Activated naive CD8-positive, alpha-beta T cell treated with anti-CD3 and anti-CD28 coated beads, Interleukin-2, amount 10 ng/mL, durations not matched to agents 7 days and 5 days (primary cell): ENCODE measurements around the gene SIX5. TPM values are rescaled to one million over a fixed set of nuclear protein-coding genes. Genes with fewer than 3 reads are reported as not detected.
"Not testable (repeated sequence)": the region's sequence is repeated elsewhere in the genome, so short reads cannot be mapped to it uniquely, and the experiment has no call there.

Experiments
- ATAC-seq: fragments of 150-1000 bp; cut with Tn5 transposase; one replicate; pipeline ENCODE4 v1.10.0; 2021; ENCODE audit warnings: low read depth, moderate library complexity
- POLR2A ChIA-PET: fragments of 350-600 bp; sonication (Branson Sonifier 250); formaldehyde crosslinking; loops from one replicate; lab custom pipeline; 2021; ENCODE audit warnings: antibody characterized with exemption; lab: Charles Lee
- DNase-seq: peaks from one replicate; pipeline ENCODE4 v3.0.0; 2021
- H3K27ac Mint-ChIP-seq: one replicate; pipeline ENCODE4 v1.8.0; 2022; ENCODE audit warnings: mild to moderate bottlenecking, mixed read lengths
- H3K27me3 Mint-ChIP-seq: one replicate; pipeline ENCODE4 v1.8.0; 2022; ENCODE audit warnings: mild to moderate bottlenecking, moderate library complexity, mixed read lengths
- H3K36me3 Mint-ChIP-seq: one replicate; pipeline ENCODE4 v1.8.0; 2021; ENCODE audit warnings: mild to moderate bottlenecking, mixed read lengths
- H3K4me1 Mint-ChIP-seq: one replicate; pipeline ENCODE4 v1.8.0; 2021; ENCODE audit warnings: mixed read lengths
- H3K4me3 Mint-ChIP-seq: one replicate; pipeline ENCODE4 v1.8.0; 2022; ENCODE audit warnings: mild to moderate bottlenecking, moderate library complexity, mixed read lengths
- H3K9me3 Mint-ChIP-seq: one replicate; pipeline ENCODE4 v1.8.0; 2021; ENCODE audit warnings: mixed read lengths
- total RNA-seq, 2 experiments: library from RNA; stranded (reverse); gene quantifications; one replicate each; pipeline ENCODE4 v1.2.3, GENCODE V29; 2021

SIX5 gene
- total RNA-seq, 2 experiments from 2014 or later = 1.8 to 2.5 TPM

DNA sequence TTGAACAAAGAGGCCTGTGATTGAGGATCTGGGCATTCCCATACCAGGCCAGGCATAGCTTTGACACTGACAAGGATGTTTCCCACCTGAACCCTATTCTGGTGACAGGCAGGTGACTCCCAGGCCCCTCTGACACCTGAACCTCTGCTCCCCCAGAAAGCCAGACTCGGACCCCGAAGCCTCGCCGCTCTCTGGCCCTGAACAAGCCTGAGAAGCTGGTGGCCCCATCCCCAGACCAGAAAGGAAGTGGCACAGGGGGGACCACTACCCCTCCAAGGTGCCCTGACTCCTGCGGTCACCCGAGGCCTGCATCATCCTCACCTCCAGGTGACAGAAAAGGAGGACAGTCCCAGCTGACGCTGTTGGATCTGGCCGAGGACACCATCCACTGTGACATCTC, 14.7 kb downstream of the SIX5 start:
- no peak overlapping the region for H3K4me3 Mint-ChIP-seq
- no peaks in the 10 kb centered on the region for H3K9me3 Mint-ChIP-seq
- H3K27ac Mint-ChIP-seq = no peak overlapping the region
- DNase-seq (no peak), ATAC-seq (no peak)
- H3K27me3 Mint-ChIP-seq = peaks cover 2% of the 10 kb centered on the region
- H3K36me3 Mint-ChIP-seq = no peaks in the 10 kb centered on the region
- H3K4me1 Mint-ChIP-seq = no peaks in the 10 kb centered on the region
- POLR2A ChIA-PET = no interaction called here

DNA sequence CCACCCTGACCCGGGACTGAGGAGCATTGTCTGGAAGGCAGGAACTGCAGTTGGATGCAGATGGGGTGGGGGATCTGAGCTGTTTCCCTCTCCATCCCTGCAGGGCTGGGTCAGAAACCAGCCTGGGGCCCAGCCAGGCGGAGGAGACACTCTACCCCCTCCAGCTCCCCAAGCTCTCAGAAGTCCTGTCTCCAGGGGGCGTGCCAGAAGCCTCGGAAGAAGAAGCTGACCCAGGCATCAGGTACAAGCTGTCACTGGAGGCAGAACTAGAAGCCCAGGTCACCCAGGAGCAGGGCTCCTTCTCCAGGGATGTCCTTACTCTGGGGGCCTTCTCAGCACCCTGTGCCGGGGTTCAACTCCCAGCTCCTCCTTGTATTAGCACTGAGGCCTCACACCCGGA, 15.5 kb downstream of the SIX5 start:
- Mint-ChIP-seq H3K27ac (no peak overlapping the region), H3K27me3 (peaks cover 2% of the 10 kb centered on the region)
- no peak for ATAC-seq

DNA sequence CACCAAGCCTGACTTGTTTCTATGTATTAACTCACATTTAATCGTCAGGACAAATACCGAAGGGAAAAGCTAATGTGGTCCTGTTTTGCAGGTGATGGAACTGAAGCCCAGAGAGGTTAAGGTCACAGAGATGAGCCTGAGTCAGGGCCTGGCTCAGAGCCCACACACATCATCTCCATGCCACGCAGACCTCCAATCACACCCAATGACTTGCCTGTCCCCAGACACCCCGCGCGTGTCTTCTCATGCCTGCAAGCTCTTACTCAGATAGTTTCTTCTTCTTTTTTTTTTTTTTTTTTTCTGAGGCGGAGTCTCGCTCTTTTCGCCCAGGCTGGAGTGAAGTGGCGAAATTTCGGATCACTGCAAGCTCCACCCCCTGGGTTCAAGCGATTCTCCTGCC, 16.4 kb downstream of the SIX5 start:
- ATAC-seq = no peak
- Mint-ChIP-seq H3K36me3 (no peaks in the 10 kb centered on the region), H3K27ac (no peak overlapping the region), H3K27me3 (peaks cover 4% of the 10 kb centered on the region), H3K4me1 (no peaks in the 10 kb centered on the region), H3K4me3 (no peak overlapping the region), H3K9me3 (no peaks in the 10 kb centered on the region)
- POLR2A ChIA-PET = interaction anchor here (0.6 kb wide), 1 partner anchor 367 kb away, joined by 3 read pairs; no protein-coding TSS in a partner anchor
- DNase-seq = no peak

More for the DNA sequence above, 15.5 kb downstream of the SIX5 start:
- no peaks in the 10 kb centered on the region for H3K9me3 Mint-ChIP-seq
- POLR2A ChIA-PET = no interaction called here
- H3K4me1 Mint-ChIP-seq = no peaks in the 10 kb centered on the region
- H3K4me3 Mint-ChIP-seq = no peak overlapping the region
- H3K36me3 Mint-ChIP-seq = no peaks in the 10 kb centered on the region
- no peak for DNase-seq

DNA sequence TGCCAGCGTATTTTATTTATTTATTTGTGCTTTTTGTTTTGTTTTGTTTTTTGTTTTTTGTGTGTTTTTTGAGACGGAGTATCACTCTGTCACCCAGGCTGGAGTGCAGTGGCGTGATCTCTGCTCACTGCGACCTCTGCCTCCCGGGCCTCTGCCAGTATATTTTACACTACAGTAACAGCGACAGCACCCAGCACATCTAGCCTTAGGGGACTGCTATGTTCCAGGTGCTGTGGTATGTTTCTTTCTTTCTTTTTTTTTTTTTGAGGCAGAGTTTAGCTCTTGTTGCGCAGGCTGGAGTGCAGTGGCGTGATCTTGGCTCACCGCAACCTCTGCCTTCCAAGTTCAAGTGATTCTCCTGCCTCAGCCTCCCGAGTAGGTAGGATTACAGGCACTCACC, 17.6 kb downstream of the SIX5 start:
- POLR2A ChIA-PET, ATAC-seq, H3K36me3 Mint-ChIP-seq, H3K4me1 Mint-ChIP-seq, H3K9me3 Mint-ChIP-seq, H3K4me3 Mint-ChIP-seq, DNase-seq, H3K27ac Mint-ChIP-seq: not testable (repeated sequence)
- peaks cover 11% of the 10 kb centered on the region for H3K27me3 Mint-ChIP-seq

DNA sequence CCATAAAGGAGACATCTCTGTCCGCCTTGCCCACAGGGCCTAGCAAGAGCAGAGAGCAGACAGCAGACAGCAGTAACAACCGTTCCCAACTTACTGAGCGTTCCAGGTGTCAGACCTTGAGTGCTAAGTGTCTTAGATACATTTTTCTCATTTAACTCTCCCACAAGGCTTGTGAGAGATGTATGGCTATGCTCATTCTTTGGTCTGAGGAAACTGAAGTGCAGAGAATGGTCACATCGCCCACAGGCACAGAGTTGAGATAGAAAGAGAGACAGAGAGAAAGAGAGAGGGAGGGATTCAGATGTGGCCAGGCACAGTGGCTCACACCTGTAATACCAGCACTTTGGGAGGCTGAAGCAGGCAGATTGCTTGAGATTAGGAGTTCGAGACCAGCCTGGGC, 21.5 kb downstream of the SIX5 start:
- Mint-ChIP-seq H3K9me3 (no peaks in the 10 kb centered on the region), H3K27me3 (peaks cover 25% of the 10 kb centered on the region), H3K36me3 (no peaks in the 10 kb centered on the region), H3K27ac (no peak overlapping the region), H3K4me1 (no peaks in the 10 kb centered on the region), H3K4me3 (no peak overlapping the region)
- DNase-seq = no peak
- POLR2A ChIA-PET = no interaction called here
- no peak for ATAC-seq

DNA sequence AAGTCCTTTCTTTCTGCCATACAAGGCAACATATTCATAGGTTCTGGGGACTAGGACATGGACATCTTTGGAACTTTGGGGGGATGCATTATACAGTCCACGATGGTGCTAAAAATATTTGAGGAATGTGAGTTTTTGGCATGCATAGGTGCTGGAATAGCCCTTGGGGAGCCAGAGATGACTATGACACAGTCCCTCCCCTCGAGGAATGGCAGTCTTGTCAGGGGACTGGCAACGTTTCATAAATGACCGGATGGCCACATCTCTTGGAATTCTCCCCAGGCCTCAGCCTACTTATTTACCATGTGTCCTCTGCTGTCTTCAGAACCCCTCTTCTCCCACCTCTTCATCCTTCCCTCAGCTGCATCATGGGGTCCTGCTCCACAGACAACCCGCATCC, 22.2 kb downstream of the SIX5 start:
- no peak for DNase-seq
- ATAC-seq = no peak
- no peaks in the 10 kb centered on the region for H3K4me1 Mint-ChIP-seq
- H3K4me3 Mint-ChIP-seq = no peak overlapping the region
- peaks cover 28% of the 10 kb centered on the region for H3K27me3 Mint-ChIP-seq
- POLR2A ChIA-PET = no interaction called here
- no peak overlapping the region for H3K27ac Mint-ChIP-seq
- H3K9me3 Mint-ChIP-seq = no peaks in the 10 kb centered on the region
- H3K36me3 Mint-ChIP-seq = no peaks in the 10 kb centered on the region

DNA sequence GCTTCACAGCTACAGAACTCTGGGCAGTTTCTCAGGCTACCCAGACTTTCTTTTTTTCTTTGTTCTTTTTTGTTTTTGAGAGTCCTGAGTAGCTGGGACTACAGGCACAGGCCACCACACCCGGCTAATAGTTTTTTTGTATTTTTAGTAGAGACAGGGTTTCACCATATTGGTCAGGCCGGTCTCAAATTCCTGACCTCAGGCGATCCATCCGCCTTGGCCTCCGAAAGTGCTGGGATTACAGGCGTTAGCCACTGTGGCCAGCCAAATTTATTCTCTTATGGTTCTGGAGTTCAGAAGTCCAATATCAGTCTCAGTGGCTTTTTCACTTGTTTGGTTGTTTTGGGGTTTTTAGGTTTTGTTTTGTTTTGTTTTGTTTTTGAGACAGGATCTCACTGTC, 23.4 kb downstream of the SIX5 start:
- POLR2A ChIA-PET = no interaction called here
- no peaks in the 10 kb centered on the region for H3K4me1 Mint-ChIP-seq
- peaks cover 26% of the 10 kb centered on the region for H3K27me3 Mint-ChIP-seq
- H3K27ac Mint-ChIP-seq = no peak overlapping the region
- no peak overlapping the region for H3K4me3 Mint-ChIP-seq
- DNase-seq (no peak), ATAC-seq (no peak)
- H3K36me3 Mint-ChIP-seq = no peaks in the 10 kb centered on the region
- H3K9me3 Mint-ChIP-seq = no peaks in the 10 kb centered on the region

DNA sequence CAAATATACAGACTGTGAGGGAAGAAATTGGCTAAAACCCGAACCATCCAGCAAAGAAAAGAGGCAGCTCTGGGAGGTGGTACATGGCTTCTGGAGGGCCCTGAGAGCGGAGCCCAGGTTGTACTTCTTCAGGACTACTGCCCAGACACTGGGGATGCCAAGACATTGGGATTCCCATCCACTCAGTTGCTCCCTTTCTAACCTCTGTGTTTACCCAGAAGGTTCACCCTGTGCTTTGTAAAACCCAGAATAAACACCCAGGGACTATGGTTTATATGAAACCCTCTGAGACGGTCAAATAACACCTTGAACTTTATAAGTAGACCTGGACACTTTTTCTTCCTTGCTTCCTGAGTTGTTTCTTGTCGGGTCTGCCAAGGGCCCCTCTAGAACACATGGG, 26.1 kb downstream of the SIX5 start:
- ATAC-seq (no peak), DNase-seq (no peak)
- Mint-ChIP-seq H3K9me3 (no peaks in the 10 kb centered on the region), H3K4me1 (no peaks in the 10 kb centered on the region), H3K4me3 (no peak overlapping the region), H3K27ac (no peak overlapping the region), H3K27me3 (peaks cover 26% of the 10 kb centered on the region), H3K36me3 (no peaks in the 10 kb centered on the region)
- POLR2A ChIA-PET = no interaction called here

DNA sequence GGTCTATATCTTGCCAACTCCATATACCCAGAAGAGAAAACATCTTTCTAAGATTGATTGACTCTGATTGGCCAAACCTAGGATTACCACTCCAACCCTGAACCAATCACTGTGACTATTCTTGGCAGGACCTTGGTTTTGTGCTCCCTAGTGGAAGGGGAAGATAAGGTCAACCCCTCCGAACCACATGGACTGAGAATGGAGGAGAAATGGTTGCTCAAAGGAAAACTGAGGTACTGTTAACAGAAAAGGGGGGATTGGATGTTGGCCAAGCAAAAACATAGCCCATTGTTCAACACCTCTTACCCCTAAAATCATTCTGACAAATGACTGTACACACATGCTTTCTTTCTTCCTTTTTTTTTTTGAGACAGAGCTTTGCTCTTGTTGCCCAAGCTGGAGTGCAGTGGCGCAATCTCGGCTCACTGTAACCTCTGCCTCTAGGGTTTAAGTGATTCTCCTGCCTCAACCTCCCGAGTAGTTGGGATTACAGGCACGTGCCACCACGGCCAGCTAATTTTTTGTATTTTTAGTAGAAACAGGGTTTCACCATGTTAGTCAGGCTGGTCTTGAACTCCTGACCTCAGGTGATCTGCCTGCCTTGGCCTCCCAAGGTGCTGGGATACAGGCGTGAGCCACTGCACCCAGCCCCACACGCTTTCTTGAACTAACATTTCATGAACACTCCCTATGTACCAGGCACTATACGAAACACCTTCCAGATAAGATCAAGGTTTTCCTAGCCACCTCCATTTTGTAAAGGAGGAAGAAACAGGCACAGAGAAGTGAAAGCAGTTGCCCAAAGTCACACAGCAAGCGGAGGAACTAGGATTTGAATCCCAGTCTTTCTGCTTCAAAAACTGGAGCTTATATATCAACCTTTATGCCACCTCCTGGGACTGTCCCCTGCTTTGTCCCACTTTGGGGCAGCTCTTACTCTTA, 29.3 kb downstream of the SIX5 start:
- H3K4me3 Mint-ChIP-seq = no peak overlapping the region
- no peaks in the 10 kb centered on the region for H3K4me1 Mint-ChIP-seq
- POLR2A ChIA-PET = no interaction called here
- H3K27me3 Mint-ChIP-seq = peaks cover 15% of the 10 kb centered on the region
- no peaks in the 10 kb centered on the region for H3K36me3 Mint-ChIP-seq
- ATAC-seq = no peak
- H3K27ac Mint-ChIP-seq = no peak overlapping the region
- DNase-seq = no peak
- no peaks in the 10 kb centered on the region for H3K9me3 Mint-ChIP-seq

DNA sequence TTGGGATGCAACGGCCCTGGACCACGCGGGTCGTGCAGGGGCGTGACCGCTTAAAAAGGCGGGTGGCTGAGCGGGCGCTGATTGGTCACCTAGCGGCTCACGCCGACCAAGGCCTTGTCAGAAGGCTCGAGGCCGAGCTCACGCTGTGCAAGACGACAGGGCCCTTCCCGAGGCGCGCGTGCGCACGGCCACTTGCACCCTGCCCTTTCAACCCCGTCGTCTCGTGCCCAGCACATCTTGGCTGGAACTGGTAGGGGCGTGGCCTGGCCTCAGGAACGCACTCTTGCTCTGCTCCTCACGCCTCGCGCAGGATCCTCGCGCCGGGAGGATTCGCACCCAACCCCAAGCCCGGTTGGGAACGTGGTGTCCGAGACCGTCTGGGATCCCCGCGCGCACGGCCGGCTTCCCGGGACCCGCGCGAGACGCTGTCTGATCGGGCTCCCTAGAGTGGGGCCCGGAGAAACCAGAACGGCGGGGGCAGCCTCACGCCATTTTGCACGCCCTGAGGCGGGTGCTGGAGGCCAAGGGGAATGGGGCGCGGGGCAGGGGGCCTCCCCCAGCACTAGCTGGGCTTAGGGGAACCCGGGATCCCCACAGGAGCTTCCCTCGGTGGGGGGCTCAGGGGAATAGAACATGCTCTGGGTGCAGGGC, 35.8 kb downstream of the SIX5 start, which contains the start of gene MEIOSIN:
Gene MEIOSIN, plus strand, starts transcription at position 280 of the 651 bp plus-strand sequence. CDS start 1,938 bp downstream, outside the sequence.
- H3K27ac Mint-ChIP-seq = no peak within 1 kb of the TSS
- H3K4me1 Mint-ChIP-seq = peaks cover 14% of the 10 kb centered on the region
- POLR2A ChIA-PET = no interaction called here
- H3K9me3 Mint-ChIP-seq = no peaks in the 10 kb centered on the region
- ATAC-seq = no peak
- H3K36me3 Mint-ChIP-seq = peaks cover 4% of the 10 kb centered on the region
- DNase-seq = no peak
- no peak within 1 kb of the TSS for H3K4me3 Mint-ChIP-seq
- H3K27me3 Mint-ChIP-seq = peaks cover 9% of the 10 kb centered on the region

DNA sequence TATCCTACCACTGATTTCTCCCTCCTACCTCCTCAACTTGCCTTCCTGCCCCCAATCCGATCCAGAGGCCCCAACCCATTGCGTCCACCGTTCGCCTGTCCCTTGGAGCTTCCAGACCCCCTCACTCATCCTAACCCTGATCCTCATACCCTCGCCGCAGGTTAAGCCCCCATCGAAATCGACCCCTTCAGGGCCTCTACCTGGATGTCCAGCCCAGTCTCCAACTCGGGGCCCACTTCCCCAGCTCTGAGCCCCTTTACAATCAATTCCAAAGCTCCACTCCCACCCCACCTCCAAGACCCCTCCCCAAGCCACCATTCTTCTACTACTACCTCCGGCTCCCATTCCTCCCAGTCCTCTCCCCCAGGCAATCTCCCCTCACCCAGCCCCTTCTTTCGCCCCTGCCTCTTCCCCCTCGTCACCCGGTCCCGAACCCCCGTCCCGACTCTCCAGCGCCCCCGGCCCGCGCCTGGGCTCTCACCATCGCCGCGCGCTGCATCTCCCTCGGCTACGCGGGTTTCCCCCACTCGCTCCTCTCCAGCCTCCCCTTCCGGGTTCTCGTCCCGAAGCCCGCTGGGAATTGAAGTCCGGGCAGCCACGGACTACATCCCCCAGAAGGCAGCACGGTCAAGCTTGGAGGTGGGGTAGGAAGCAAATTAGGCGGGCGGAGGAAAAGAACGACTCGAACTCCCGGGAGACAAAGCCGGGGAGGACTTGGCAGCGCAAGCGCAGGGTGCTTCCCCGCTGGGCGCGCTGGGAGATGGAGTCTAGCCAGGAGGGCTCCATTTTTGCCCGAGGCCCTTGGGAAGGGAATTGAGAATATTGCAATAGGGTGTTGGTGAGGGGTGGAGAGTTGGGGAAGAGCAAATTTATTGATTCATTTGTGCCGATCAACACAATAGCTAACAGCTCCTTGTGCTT, 38.4 kb downstream of the SIX5 start, which contains the start of gene FBXO46:
Gene FBXO46, minus strand, starts transcription at position 529 of the 921 bp plus-strand sequence. CDS start 17,401 bp downstream, outside the sequence.
- Mint-ChIP-seq H3K9me3 (no peaks in the 10 kb centered on the region), H3K27ac (peak within 1 kb of the TSS; percentile 95), H3K27me3 (peaks cover 9% of the 10 kb centered on the region), H3K4me3 (peak within 1 kb of the TSS; percentile 100), H3K36me3 (peaks cover 10% of the 10 kb centered on the region), H3K4me1 (peaks cover 21% of the 10 kb centered on the region)
- POLR2A ChIA-PET = interaction anchor here (0.5 to 2.9 kb wide), 10 partner anchors 13 to 1055 kb away, joined by 3 to 47 read pairs (median 4); partner anchors contain the start of genes IRF2BP1, MYPOP, QPCTL and SIX5
- peak; percentile 98 for ATAC-seq
- DNase-seq = peak; percentile 86

DNA sequence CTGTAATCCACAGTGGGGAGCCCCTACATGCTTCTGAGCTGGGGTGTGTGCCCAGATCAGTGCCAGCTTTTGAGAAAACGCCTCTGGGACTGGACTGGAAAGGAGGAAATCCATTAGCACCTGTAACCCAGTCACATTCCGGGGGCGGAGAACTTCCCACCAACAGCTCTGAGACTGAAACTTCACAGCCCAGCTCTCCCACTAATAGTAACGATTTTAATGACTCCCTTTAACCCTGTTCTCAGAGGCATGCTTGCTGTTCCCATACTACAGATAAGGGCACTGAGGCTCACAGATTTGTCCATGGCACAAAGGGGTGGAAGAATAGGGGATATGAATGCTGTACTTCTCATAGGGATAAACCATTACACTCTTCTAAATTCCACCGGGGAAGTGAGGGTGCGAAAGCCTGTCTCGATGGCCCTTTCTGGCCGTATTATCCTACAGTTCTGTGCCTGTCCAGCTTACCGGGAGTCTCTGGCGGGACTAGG, 39.2 kb downstream of the SIX5 start:
- no peak for ATAC-seq
- no peak for DNase-seq
- POLR2A ChIA-PET = interaction anchor here (0.5 to 2.9 kb wide), 4 partner anchors 12 to 41 kb away, joined by 3 to 47 read pairs (median 12); partner anchors contain the start of genes QPCTL, SIX5 and SNRPD2
- peak overlapping the region; percentile 100 for H3K4me3 Mint-ChIP-seq
- H3K9me3 Mint-ChIP-seq = no peaks in the 10 kb centered on the region
- peaks cover 3% of the 10 kb centered on the region for H3K27me3 Mint-ChIP-seq
- H3K4me1 Mint-ChIP-seq = peaks cover 21% of the 10 kb centered on the region
- H3K36me3 Mint-ChIP-seq = peaks cover 10% of the 10 kb centered on the region
- peak overlapping the region; percentile 95 for H3K27ac Mint-ChIP-seq
